Neural cell (in vitro differentiated cells): ENCODE measurements around the gene MARVELD1.
A peak's percentile ranks its signal among the peaks of the same experiment; 100 is the strongest.

ENCODE experiments used
- TF ChIP-seq, protein P1 (sequence below): fragments of 450-650 bp; IDR thresholded peaks from 2 replicates; pipeline ENCODE4 v1.5.1; 2014; ENCODE audit warnings: antibody characterized with exemption, mild to moderate bottlenecking, moderate library complexity; ENCODE audit not compliant: poor library complexity, severe bottlenecking
- TF ChIP-seq, protein P2 (sequence below): IDR thresholded peaks from 2 replicates; pipeline ENCODE4 v1.6.1; 2012; ENCODE audit warnings: borderline replicate concordance

DNA sequence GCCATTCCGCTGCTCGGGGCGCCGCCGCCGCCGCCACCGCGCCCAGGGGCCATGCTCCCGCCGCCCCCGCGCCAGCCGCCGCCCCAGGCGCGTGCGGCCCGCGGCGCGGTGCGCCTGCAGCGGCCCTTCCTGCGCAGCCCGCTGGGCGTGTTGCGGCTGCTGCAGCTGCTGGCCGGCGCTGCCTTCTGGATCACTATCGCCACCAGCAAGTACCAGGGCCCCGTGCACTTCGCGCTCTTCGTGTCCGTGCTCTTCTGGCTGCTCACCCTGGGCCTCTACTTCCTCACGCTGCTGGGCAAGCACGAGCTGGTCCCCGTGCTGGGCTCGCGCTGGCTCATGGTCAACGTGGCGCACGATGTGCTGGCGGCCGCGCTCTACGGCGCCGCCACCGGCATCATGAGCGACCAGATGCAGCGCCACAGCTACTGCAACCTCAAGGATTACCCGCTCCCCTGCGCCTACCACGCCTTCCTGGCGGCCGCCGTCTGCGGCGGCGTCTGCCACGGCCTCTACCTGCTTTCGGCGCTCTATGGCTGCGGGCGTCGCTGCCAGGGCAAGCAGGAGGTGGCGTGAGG, 383 bp downstream of the MARVELD1 start:
- TF ChIP-seq, protein P1, sequence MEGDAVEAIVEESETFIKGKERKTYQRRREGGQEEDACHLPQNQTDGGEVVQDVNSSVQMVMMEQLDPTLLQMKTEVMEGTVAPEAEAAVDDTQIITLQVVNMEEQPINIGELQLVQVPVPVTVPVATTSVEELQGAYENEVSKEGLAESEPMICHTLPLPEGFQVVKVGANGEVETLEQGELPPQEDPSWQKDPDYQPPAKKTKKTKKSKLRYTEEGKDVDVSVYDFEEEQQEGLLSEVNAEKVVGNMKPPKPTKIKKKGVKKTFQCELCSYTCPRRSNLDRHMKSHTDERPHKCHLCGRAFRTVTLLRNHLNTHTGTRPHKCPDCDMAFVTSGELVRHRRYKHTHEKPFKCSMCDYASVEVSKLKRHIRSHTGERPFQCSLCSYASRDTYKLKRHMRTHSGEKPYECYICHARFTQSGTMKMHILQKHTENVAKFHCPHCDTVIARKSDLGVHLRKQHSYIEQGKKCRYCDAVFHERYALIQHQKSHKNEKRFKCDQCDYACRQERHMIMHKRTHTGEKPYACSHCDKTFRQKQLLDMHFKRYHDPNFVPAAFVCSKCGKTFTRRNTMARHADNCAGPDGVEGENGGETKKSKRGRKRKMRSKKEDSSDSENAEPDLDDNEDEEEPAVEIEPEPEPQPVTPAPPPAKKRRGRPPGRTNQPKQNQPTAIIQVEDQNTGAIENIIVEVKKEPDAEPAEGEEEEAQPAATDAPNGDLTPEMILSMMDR: peak; percentile 68
- TF ChIP-seq, protein P2, sequence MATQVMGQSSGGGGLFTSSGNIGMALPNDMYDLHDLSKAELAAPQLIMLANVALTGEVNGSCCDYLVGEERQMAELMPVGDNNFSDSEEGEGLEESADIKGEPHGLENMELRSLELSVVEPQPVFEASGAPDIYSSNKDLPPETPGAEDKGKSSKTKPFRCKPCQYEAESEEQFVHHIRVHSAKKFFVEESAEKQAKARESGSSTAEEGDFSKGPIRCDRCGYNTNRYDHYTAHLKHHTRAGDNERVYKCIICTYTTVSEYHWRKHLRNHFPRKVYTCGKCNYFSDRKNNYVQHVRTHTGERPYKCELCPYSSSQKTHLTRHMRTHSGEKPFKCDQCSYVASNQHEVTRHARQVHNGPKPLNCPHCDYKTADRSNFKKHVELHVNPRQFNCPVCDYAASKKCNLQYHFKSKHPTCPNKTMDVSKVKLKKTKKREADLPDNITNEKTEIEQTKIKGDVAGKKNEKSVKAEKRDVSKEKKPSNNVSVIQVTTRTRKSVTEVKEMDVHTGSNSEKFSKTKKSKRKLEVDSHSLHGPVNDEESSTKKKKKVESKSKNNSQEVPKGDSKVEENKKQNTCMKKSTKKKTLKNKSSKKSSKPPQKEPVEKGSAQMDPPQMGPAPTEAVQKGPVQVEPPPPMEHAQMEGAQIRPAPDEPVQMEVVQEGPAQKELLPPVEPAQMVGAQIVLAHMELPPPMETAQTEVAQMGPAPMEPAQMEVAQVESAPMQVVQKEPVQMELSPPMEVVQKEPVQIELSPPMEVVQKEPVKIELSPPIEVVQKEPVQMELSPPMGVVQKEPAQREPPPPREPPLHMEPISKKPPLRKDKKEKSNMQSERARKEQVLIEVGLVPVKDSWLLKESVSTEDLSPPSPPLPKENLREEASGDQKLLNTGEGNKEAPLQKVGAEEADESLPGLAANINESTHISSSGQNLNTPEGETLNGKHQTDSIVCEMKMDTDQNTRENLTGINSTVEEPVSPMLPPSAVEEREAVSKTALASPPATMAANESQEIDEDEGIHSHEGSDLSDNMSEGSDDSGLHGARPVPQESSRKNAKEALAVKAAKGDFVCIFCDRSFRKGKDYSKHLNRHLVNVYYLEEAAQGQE: no peak
